DND-41 (cell line): ENCODE data around the gene FHOD3.
A peak's percentile ranks its signal among the peaks of the same experiment; 100 is the strongest.

Experiments
- ATAC-seq: fragments of 200-7000 bp; cut with Tn5 transposase; 3 replicates; pipeline ENCODE4 v1.9.1; 2021; ENCODE audit warnings: low read depth; ENCODE audit not compliant: insufficient read depth
- DNase-seq: peaks from one replicate; pipeline ENCODE4 v3.0.0-alpha.2; 2020
- H2AFZ ChIP-seq: 2 replicates; pipeline ENCODE4 v1.6.0; 2012; ENCODE audit warnings: low read depth, low read length
- H3K27ac ChIP-seq: 2 replicates; pipeline ENCODE4 v1.5.1; 2012; ENCODE audit warnings: low read length, inconsistent platforms
- H3K27me3 ChIP-seq: fragments of 200-600 bp; sonication (generic); 2 replicates; pipeline ENCODE4 v1.6.0; 2012; ENCODE audit warnings: low read length, mild to moderate bottlenecking, inconsistent platforms; ENCODE audit not compliant: insufficient read depth, poor library complexity
- H3K36me3 ChIP-seq: 2 replicates; pipeline ENCODE4 v1.5.1; 2012; ENCODE audit warnings: low read length, inconsistent platforms; ENCODE audit not compliant: insufficient read depth
- H3K4me1 ChIP-seq: 2 replicates; pipeline ENCODE4 v1.5.1; 2012; ENCODE audit warnings: mild to moderate bottlenecking, low read length; ENCODE audit not compliant: insufficient read depth
- H3K4me2 ChIP-seq: 2 replicates; pipeline ENCODE4 v1.6.0; 2012; ENCODE audit warnings: mild to moderate bottlenecking, moderate library complexity, low read length, inconsistent platforms; ENCODE audit not compliant: insufficient read depth
- H3K4me3 ChIP-seq, 2 experiments: fragments of 200-600 bp in 1 of 2; shearing (Covaris generic) in 1 of 2; 2 replicates each; pipeline ENCODE4 v1.5.1; 2012 to 2016; ENCODE audit warnings: inconsistent platforms in 2 of 2, low read length in 2 of 2, mild to moderate bottlenecking in 2 of 2, low read depth in 1 of 2, moderate library complexity in 1 of 2
- H3K79me2 ChIP-seq: 2 replicates; pipeline ENCODE4 v1.6.0; 2012; ENCODE audit warnings: low read length, inconsistent platforms; ENCODE audit not compliant: insufficient read depth
- H3K9ac ChIP-seq: 2 replicates; pipeline ENCODE4 v1.6.0; 2012; ENCODE audit warnings: low read depth, mild to moderate bottlenecking, inconsistent platforms, low read length, moderate library complexity
- H3K9me3 ChIP-seq: 2 replicates; pipeline ENCODE4 v1.5.1; 2012; ENCODE audit warnings: low read length, moderate library complexity, mild to moderate bottlenecking, inconsistent platforms; ENCODE audit not compliant: insufficient read depth, severe bottlenecking
- H4K20me1 ChIP-seq: 2 replicates; pipeline ENCODE4 v1.6.0; 2012; ENCODE audit warnings: low read length; ENCODE audit not compliant: insufficient read depth
- CTCF ChIP-seq: IDR thresholded peaks from 2 replicates; pipeline ENCODE4 v1.5.1; 2012; ENCODE audit warnings: borderline replicate concordance, low read length, moderate library complexity, mild to moderate bottlenecking; ENCODE audit not compliant: poor library complexity, severe bottlenecking; ENCODE audit errors: extremely low read depth
- EZH2 ChIP-seq: IDR thresholded peaks from 3 replicates; pipeline ENCODE4 v1.6.1; 2012; ENCODE audit warnings: borderline replicate concordance, low read depth, mild to moderate bottlenecking, moderate library complexity, low read length, inconsistent platforms; ENCODE audit not compliant: severe bottlenecking

Gene FHOD3

GRCh38 chr18:36756242-36756641 is 458.7 kb downstream of the FHOD3 start:
- Histone ChIP-seq H3K27ac (no peak overlapping the region), H2AFZ (no peak overlapping the region), H3K4me1 (no peaks in the 10 kb centered on the region), H3K27me3 (no peaks in the 10 kb centered on the region), H3K4me3 (no peak overlapping the region), H4K20me1 (no peaks in the 10 kb centered on the region), H3K9ac (no peak overlapping the region), H3K4me2 (no peak overlapping the region), H3K79me2 (no peaks in the 10 kb centered on the region), H3K36me3 (no peaks in the 10 kb centered on the region), H3K9me3 (no peaks in the 10 kb centered on the region)
- ATAC-seq (no peak), DNase-seq (no peak)
- TF ChIP-seq CTCF, result no peak
- no peak for TF ChIP-seq EZH2

GRCh38 chr18:36757081-36757480 is 459.6 kb downstream of the FHOD3 start:
- Histone ChIP-seq H4K20me1 (no peaks in the 10 kb centered on the region), H3K27ac (no peak overlapping the region), H3K4me3 (no peak overlapping the region), H3K36me3 (no peaks in the 10 kb centered on the region), H3K4me2 (no peak overlapping the region), H2AFZ (no peak overlapping the region), H3K27me3 (no peaks in the 10 kb centered on the region), H3K9ac (no peak overlapping the region), H3K4me1 (no peaks in the 10 kb centered on the region), H3K79me2 (no peaks in the 10 kb centered on the region), H3K9me3 (no peaks in the 10 kb centered on the region)
- DNase-seq (no peak), ATAC-seq (no peak; the same call in 2 of the 3 replicates)
- TF ChIP-seq CTCF, result peak; percentile 62
- TF ChIP-seq EZH2, result no peak

GRCh38 chr18:36757991-36758390 is 460.5 kb downstream of the FHOD3 start:
- Histone ChIP-seq H3K27ac (no peak overlapping the region), H4K20me1 (no peaks in the 10 kb centered on the region), H3K4me3 (no peak overlapping the region), H3K4me1 (no peaks in the 10 kb centered on the region), H2AFZ (no peak overlapping the region), H3K79me2 (no peaks in the 10 kb centered on the region), H3K9me3 (no peaks in the 10 kb centered on the region), H3K36me3 (no peaks in the 10 kb centered on the region), H3K9ac (no peak overlapping the region), H3K27me3 (no peaks in the 10 kb centered on the region), H3K4me2 (no peak overlapping the region)
- no peak for ATAC-seq
- no peak for DNase-seq
- TF ChIP-seq CTCF, result no peak

DNA sequence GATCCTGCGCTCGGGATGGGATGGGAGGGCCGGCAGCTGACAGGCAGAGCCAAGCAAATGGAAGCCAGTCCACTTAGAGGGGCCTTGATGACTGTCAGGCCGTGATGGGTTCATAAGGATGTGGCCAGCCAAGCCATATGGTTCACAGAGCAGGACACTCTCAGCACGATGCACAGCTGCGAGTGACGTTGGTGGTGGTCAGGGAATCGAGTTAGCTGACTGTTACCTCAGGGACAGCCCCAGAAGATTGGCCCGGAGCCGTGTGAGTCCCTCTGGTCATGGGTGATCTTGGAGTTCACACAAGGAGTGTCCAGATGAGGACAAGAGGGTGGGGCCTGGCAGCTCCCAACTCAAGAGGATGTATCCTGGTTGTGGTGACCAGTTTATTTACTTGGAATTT is 461.1 kb downstream of the FHOD3 start:
- H3K4me2 ChIP-seq, result no peak overlapping the region
- TF ChIP-seq CTCF, result no peak
- TF ChIP-seq EZH2, result no peak
- H3K27me3 ChIP-seq, result no peaks in the 10 kb centered on the region
- no peaks in the 10 kb centered on the region for H3K36me3 ChIP-seq
- H3K79me2 ChIP-seq, result no peaks in the 10 kb centered on the region
- no peak overlapping the region for H3K9ac ChIP-seq
- H2AFZ ChIP-seq, result no peak overlapping the region
- no peaks in the 10 kb centered on the region for H3K4me1 ChIP-seq
- no peaks in the 10 kb centered on the region for H4K20me1 ChIP-seq
- no peak for DNase-seq
- no peak overlapping the region for H3K27ac ChIP-seq
- no peaks in the 10 kb centered on the region for H3K9me3 ChIP-seq
- no peak overlapping the region for H3K4me3 ChIP-seq
- ATAC-seq, result no peak
